SK-N-SH (cell line): ENCODE results near the gene MFAP2.

ENCODE experiments used
- CTCF ChIP-seq: fragments of 200-600 bp; sonication (generic); IDR thresholded peaks from 2 replicates; pipeline ENCODE4 v1.6.1; 2017; ENCODE audit warnings: antibody characterized with exemption, mild to moderate bottlenecking, moderate library complexity
- EP300 ChIP-seq, 2 experiments: IDR thresholded peaks; 2 replicates each; pipeline versions ENCODE4 v1.4.0 to v1.6.1; 2012; ENCODE audit warnings: borderline replicate concordance in 1 of 2, low read depth in 1 of 2, low read length in 1 of 2
- EZH2phosphoT487 ChIP-seq: fragments of 200-600 bp; sonication (generic); IDR thresholded peaks from 2 replicates; pipeline ENCODE4 v1.6.1; 2017; ENCODE audit warnings: low read depth, mixed run types, mild to moderate bottlenecking, antibody characterized with exemption, moderate library complexity, borderline replicate concordance
- GATA2 ChIP-seq: sonication (generic); formaldehyde crosslinking; IDR thresholded peaks from 2 replicates; pipeline ENCODE4 v1.5.0; 2020; ENCODE audit warnings: mild to moderate bottlenecking, missing genetic modification reagents
- IRF3 ChIP-seq: fragments of 150-350 bp; IDR thresholded peaks from 2 replicates; pipeline ENCODE4 v1.6.1; 2016; ENCODE audit warnings: mild to moderate bottlenecking, low read depth, low read length
- POLR2AphosphoS5 ChIP-seq: IDR thresholded peaks from 2 replicates; pipeline ENCODE4 v1.6.1; 2012; ENCODE audit warnings: low read depth, low read length
- REST ChIP-seq: IDR thresholded peaks from 2 replicates; pipeline ENCODE4 v1.6.1; 2012; ENCODE audit warnings: mild to moderate bottlenecking, low read depth, low read length, moderate library complexity
- SMC3 ChIP-seq: IDR thresholded peaks from 2 replicates; pipeline ENCODE4 v1.6.1; 2012; ENCODE audit warnings: low read depth, low read length, improper control_type of control experiment
- TAF1 ChIP-seq: IDR thresholded peaks from 2 replicates; pipeline ENCODE4 v1.6.1; 2012; ENCODE audit warnings: low read depth, mild to moderate bottlenecking, low read length, moderate library complexity, borderline replicate concordance
- TEAD4 ChIP-seq: IDR thresholded peaks from 2 replicates; pipeline ENCODE4 v1.4.0; 2012; ENCODE audit warnings: mild to moderate bottlenecking, borderline replicate concordance; ENCODE audit not compliant: insufficient read depth
- USF2 ChIP-seq: fragments of 150-350 bp; IDR thresholded peaks from 2 replicates; pipeline ENCODE4 v1.6.1; 2017; ENCODE audit warnings: antibody characterized with exemption, low read length, low read depth, borderline replicate concordance

DNA sequence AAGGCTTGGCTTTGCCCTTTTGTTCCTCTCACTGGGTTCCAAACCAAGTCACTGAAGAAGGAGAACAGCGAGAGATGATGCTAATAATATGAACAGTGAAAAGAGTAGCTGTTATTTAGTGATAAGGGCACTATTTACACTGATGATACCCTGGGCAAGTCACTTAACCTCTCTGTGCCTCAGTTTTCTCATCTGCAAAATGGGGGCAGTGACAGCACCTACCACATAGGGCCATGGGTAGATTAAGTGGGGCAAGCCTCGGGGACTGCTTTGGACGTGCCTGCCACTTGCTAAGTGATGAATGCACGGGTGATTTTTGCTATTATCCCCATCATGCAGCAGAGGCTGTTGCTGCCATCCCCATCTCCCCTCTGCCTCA, 22.1 kb upstream of the MFAP2 start:
- TF ChIP-seq TEAD4 (no peak), EZH2phosphoT487 (no peak), CTCF (no peak), EP300 (IDR thresholded peaks at IDR 0.05; ENCODE audit: borderline replicate concordance in 1 of 2, low read depth in 1 of 2, low read length in 1 of 2) (no peak), TAF1 (no peak), GATA2 (no peak), IRF3 (no peak), POLR2AphosphoS5 (no peak), USF2 (no peak), REST (no peak), SMC3 (no peak)
